ENCODE data around the gene SLC7A10. TPM values are rescaled to one million over a fixed set of nuclear protein-coding genes. Genes with fewer than 3 reads are reported as not detected.

The SLC7A10 gene
- total and polyA plus RNA-seq, 8 donors, result 0.50 to 1.2 (median 0.96) TPM; not detected in 1

- Histone ChIP-seq H3K27ac (no peak overlapping the region), H3K4me1 (peaks cover 0 to 24% of the 10 kb centered on the region in 2 donors), H3K27me3 (peaks cover 0 to 7% of the 10 kb centered on the region in 2 donors), H3K9me3 (no peaks in the 10 kb centered on the region), H3K36me3 (no peaks in the 10 kb centered on the region), H3K4me3 (no peak overlapping the region)
- ATAC-seq (no peak), DNase-seq (peak in 1 of 4 donors; percentile 67)
- TF ChIP-seq, protein P1, sequence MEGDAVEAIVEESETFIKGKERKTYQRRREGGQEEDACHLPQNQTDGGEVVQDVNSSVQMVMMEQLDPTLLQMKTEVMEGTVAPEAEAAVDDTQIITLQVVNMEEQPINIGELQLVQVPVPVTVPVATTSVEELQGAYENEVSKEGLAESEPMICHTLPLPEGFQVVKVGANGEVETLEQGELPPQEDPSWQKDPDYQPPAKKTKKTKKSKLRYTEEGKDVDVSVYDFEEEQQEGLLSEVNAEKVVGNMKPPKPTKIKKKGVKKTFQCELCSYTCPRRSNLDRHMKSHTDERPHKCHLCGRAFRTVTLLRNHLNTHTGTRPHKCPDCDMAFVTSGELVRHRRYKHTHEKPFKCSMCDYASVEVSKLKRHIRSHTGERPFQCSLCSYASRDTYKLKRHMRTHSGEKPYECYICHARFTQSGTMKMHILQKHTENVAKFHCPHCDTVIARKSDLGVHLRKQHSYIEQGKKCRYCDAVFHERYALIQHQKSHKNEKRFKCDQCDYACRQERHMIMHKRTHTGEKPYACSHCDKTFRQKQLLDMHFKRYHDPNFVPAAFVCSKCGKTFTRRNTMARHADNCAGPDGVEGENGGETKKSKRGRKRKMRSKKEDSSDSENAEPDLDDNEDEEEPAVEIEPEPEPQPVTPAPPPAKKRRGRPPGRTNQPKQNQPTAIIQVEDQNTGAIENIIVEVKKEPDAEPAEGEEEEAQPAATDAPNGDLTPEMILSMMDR (IDR thresholded peaks at IDR 0.05), result no peak
- intact Hi-C loops (cut with DNase I), result no loop called here
Observed at GRCh38 chr19:33266974-33267484, 41.4 kb upstream of the SLC7A10 start.

GRCh38 chr19:33264881-33265445, 39.3 kb upstream of the SLC7A10 start:
- DNase-seq (peak in 1 of 4 donors; percentile 54), ATAC-seq (no peak)
- Histone ChIP-seq H3K36me3 (no peaks in the 10 kb centered on the region), H3K27me3 (peaks cover 0 to 7% of the 10 kb centered on the region in 2 donors), H3K27ac (no peak overlapping the region), H3K4me1 (peaks cover 0 to 44% of the 10 kb centered on the region in 2 donors), H3K4me3 (no peak overlapping the region), H3K9me3 (no peaks in the 10 kb centered on the region)
- TF ChIP-seq, protein P1 (IDR thresholded peaks at IDR 0.05), result no peak
- intact Hi-C loops (cut with DNase I), result no loop called here

GRCh38 chr19:33263325-33264023, 37.8 kb upstream of the SLC7A10 start:
- no peak for ATAC-seq
- Histone ChIP-seq H3K4me1 (peaks cover 0 to 49% of the 10 kb centered on the region in 2 donors), H3K4me3 (no peak overlapping the region), H3K27ac (no peak overlapping the region), H3K9me3 (no peaks in the 10 kb centered on the region), H3K27me3 (peaks cover 0 to 7% of the 10 kb centered on the region in 2 donors), H3K36me3 (no peaks in the 10 kb centered on the region)
- TF ChIP-seq, protein P1 (IDR thresholded peaks at IDR 0.05), result no peak
- intact Hi-C loops (cut with DNase I), result no loop called here
- peak in 1 of 4 donors; percentile 59 for DNase-seq

DNA sequence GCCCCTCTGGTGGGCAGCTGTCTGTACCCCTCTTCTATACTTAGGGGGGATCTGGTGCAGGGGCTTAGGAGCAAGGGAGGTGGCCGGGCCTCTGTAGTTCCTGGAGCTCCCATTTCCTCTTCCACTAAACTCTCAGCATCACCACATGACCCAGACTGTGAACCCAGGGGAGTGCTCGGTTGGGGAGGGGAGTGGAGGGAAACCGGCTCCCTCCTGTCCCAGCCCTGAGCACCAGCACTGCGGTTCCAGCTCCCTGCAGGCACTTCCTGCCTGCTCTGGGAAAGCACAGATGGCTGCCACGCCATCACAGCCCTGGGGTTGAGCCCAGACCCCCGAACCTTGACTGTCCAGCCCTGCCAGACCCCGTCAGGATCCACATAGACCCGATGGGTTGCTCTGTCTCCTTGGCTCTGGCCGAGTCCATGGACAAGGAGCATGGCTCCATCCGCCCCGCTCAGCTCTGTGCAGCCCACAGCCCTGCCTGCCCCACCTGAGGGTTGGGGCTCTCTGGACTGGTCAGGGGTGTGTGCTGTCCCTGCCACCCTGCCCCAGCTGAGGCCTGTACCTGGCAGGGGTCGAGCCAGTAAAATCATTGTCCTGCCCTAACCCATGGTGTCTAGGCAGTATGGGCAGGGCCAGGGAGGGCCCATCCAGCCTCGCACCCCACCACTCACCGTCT, 36.0 kb upstream of the SLC7A10 start:
- intact Hi-C loops (cut with DNase I), result no loop called here
- Histone ChIP-seq H3K36me3 (no peaks in the 10 kb centered on the region), H3K27ac (peak overlapping the region; percentile 56 to 70), H3K4me3 (no peak overlapping the region), H3K27me3 (no peaks in the 10 kb centered on the region), H3K9me3 (peaks cover 0 to 3% of the 10 kb centered on the region in 2 donors), H3K4me1 (peaks cover 0 to 32% of the 10 kb centered on the region in 2 donors)
- TF ChIP-seq, protein P1 (IDR thresholded peaks at IDR 0.05), result no peak
- ATAC-seq (peak; percentile 61), DNase-seq (no peak)
